Neuronal stem cell (in vitro differentiated cells): ENCODE data around the gene FAM111A.

ENCODE experiments used
- DNase-seq: peaks from one replicate; pipeline ENCODE4 v3.0.0-alpha.2; 2013; ENCODE audit warnings: low spot score
- H2AFZ ChIP-seq: one replicate; pipeline ENCODE4 v1.6.1; 2013; ENCODE audit warnings: mild to moderate bottlenecking, low read length, inconsistent platforms
- H2AK5ac ChIP-seq: 2 replicates; pipeline ENCODE4 v1.6.1; 2013; ENCODE audit warnings: low read depth, mild to moderate bottlenecking, inconsistent platforms, low read length, moderate library complexity, mixed read lengths
- H2BK120ac ChIP-seq: 2 replicates; pipeline ENCODE4 v1.6.1; 2013; ENCODE audit warnings: low read depth, mild to moderate bottlenecking, inconsistent platforms, low read length, moderate library complexity, mixed read lengths
- H2BK12ac ChIP-seq: one replicate; pipeline ENCODE4 v1.6.1; 2013; ENCODE audit warnings: low read length, inconsistent platforms
- H2BK15ac ChIP-seq: 2 replicates; pipeline ENCODE4 v1.6.1; 2013; ENCODE audit warnings: mild to moderate bottlenecking, low read length, inconsistent platforms, mixed read lengths
- H2BK5ac ChIP-seq: one replicate; pipeline ENCODE4 v1.6.1; 2013; ENCODE audit warnings: inconsistent platforms, mild to moderate bottlenecking, low read length, moderate library complexity
- H3K14ac ChIP-seq: one replicate; pipeline ENCODE4 v1.6.1; 2013; ENCODE audit warnings: low read length, inconsistent platforms
- H3K18ac ChIP-seq: 2 replicates; pipeline ENCODE4 v1.6.1; 2013; ENCODE audit warnings: low read length, inconsistent platforms
- H3K23ac ChIP-seq: 2 replicates; pipeline ENCODE4 v1.6.1; 2013; ENCODE audit warnings: low read depth, mild to moderate bottlenecking, mixed read lengths, low read length, inconsistent platforms; ENCODE audit not compliant: poor library complexity
- H3K27ac ChIP-seq: replicated peaks from 3 replicates; pipeline ENCODE4 v1.5.1; 2013; ENCODE audit warnings: low read length, inconsistent platforms
- H3K27me3 ChIP-seq, 3 experiments: 2 replicates each; pipeline ENCODE4 v1.6.1; 2013; ENCODE audit warnings: low read length in 3 of 3, mild to moderate bottlenecking in 2 of 3, inconsistent platforms in 1 of 3, low read depth in 1 of 3, mixed read lengths in 1 of 3, moderate library complexity in 1 of 3; ENCODE audit not compliant: control insufficient read depth in 3 of 3, insufficient read depth in 3 of 3
- H3K36me3 ChIP-seq, 2 donors: replicated peaks in 1 of 2; 2 replicates each; pipeline ENCODE4 v1.6.1; 2013; ENCODE audit warnings: low read length in 2 of 2; ENCODE audit not compliant: control insufficient read depth in 2 of 2, insufficient read depth in 2 of 2
- H3K4ac ChIP-seq: 2 replicates; pipeline ENCODE4 v1.6.1; 2013; ENCODE audit warnings: inconsistent platforms, mild to moderate bottlenecking, low read length, moderate library complexity
- H3K4me1 ChIP-seq, 2 donors: 1 replicate in 1 of 2; 2 replicates in 1 of 2; pipeline ENCODE4 v1.6.1; 2013; ENCODE audit warnings: low read length in 2 of 2, low read depth in 1 of 2; ENCODE audit not compliant: control insufficient read depth in 2 of 2, insufficient read depth in 1 of 2
- H3K4me2 ChIP-seq: one replicate; pipeline ENCODE4 v1.6.1; 2013; ENCODE audit warnings: mild to moderate bottlenecking, low read length, inconsistent platforms; ENCODE audit not compliant: insufficient read depth, poor library complexity, severe bottlenecking
- H3K4me3 ChIP-seq, 2 donors: 2 replicates each; pipeline ENCODE4 v1.5.1; 2013; ENCODE audit warnings: low read length in 2 of 2, mild to moderate bottlenecking in 2 of 2, inconsistent platforms in 1 of 2, moderate library complexity in 1 of 2
- H3K79me1 ChIP-seq: one replicate; pipeline ENCODE4 v1.6.1; 2013; ENCODE audit warnings: low read depth, mild to moderate bottlenecking, inconsistent platforms, low read length, moderate library complexity
- H3K9ac ChIP-seq: one replicate; pipeline ENCODE4 v1.6.1; 2013; ENCODE audit warnings: mild to moderate bottlenecking, low read depth, low read length, inconsistent platforms; ENCODE audit not compliant: poor library complexity
- H3K9me3 ChIP-seq, 2 donors: replicated peaks in 1 of 2; 2 replicates each; pipeline versions ENCODE3 to v1.6.1; 2013; ENCODE audit warnings: low read length in 2 of 2, mild to moderate bottlenecking in 2 of 2, inconsistent platforms in 1 of 2, low read depth in 1 of 2, mixed read lengths in 1 of 2, moderate library complexity in 1 of 2; ENCODE audit not compliant: control insufficient read depth in 2 of 2, insufficient read depth in 1 of 2
- H4K8ac ChIP-seq: one replicate; pipeline ENCODE4 v1.6.1; 2013; ENCODE audit warnings: low read depth, mild to moderate bottlenecking, inconsistent platforms, low read length, moderate library complexity
- H4K91ac ChIP-seq: one replicate; pipeline ENCODE4 v1.6.1; 2013; ENCODE audit warnings: low read length, low read depth, mild to moderate bottlenecking, inconsistent platforms; ENCODE audit not compliant: poor library complexity
- WGBS, 2 donors: extraction: QIAGEN DNeasy Blood & Tissue Kit; methylation state at CpG; one replicate each; pipeline ENCODE4 v1.1.7; 2013; ENCODE audit warnings: missing lambda C conversion rate in 2 of 2, mixed read lengths in 1 of 2; ENCODE audit not compliant: insufficient read length in 2 of 2, insufficient replicate concordance in 1 of 2; ENCODE audit errors: extremely low coverage in 2 of 2; 5-methylcytosine and 5-hydroxymethylcytosine counted together

The FAM111A gene

GRCh38 chr11:59200423-59200746 lies 57.7 kb downstream of the FAM111A start:
- peaks cover 5% of the 10 kb centered on the region for H3K79me1 ChIP-seq
- WGBS, 2 donors, result no CpG with 5 or more reads among the region's 4 CpGs
- no peak overlapping the region for H2BK12ac ChIP-seq
- peaks cover 0 to 1% (median 0%) of the 10 kb centered on the region in 3 experiments for H3K27me3 ChIP-seq
- peaks cover 0 to 14% of the 10 kb centered on the region in 2 donors for H3K4me1 ChIP-seq
- H3K36me3 ChIP-seq, result peaks cover 62 to 100% of the 10 kb centered on the region in 2 donors
- no peak for DNase-seq
- no peak overlapping the region for H4K91ac ChIP-seq
- H3K4me3 ChIP-seq, result no peak overlapping the region
- no peak overlapping the region for H2BK15ac ChIP-seq
- no peak overlapping the region for H3K27ac ChIP-seq
- no peak overlapping the region for H3K4ac ChIP-seq
- H3K23ac ChIP-seq, result no peak overlapping the region
- no peak overlapping the region for H3K4me2 ChIP-seq
- no peak overlapping the region for H4K8ac ChIP-seq
- H2AK5ac ChIP-seq, result no peak overlapping the region
- H3K9me3 ChIP-seq, result peaks cover 4 to 14% of the 10 kb centered on the region in 2 donors
- no peak overlapping the region for H2AFZ ChIP-seq
- H2BK120ac ChIP-seq, result no peak overlapping the region
- H3K18ac ChIP-seq, result no peak overlapping the region
- H3K14ac ChIP-seq, result no peak overlapping the region
- H3K9ac ChIP-seq, result no peak overlapping the region
- H2BK5ac ChIP-seq, result no peak overlapping the region

DNA sequence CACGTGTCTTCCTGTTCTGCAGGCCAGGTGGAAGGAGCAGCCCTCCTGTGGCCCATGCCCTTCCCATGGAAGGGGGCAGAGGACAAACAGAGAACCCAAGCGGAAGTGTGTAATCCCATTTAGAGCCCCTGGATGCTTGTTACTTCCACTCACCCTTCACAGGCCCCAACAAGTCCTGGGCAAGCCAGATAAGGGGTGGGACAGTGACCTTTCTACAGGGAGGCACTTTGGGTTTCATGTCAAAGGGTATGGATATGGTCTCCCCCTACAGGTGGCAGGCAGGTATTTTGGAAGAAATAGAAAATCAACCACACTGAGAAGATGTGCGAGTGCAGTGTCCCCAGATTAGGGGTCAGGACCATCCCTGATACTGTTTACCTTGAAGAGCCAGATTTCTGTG lies 58.7 kb downstream of the FAM111A start:
- Histone ChIP-seq H3K27me3 (peaks cover 0 to 1% (median 0%) of the 10 kb centered on the region in 3 experiments), H2AK5ac (no peak overlapping the region), H3K4ac (no peak overlapping the region), H3K14ac (no peak overlapping the region), H3K27ac (no peak overlapping the region), H4K8ac (no peak overlapping the region), H2AFZ (no peak overlapping the region), H3K9ac (no peak overlapping the region), H3K4me3 (no peak overlapping the region), H2BK5ac (no peak overlapping the region), H3K4me2 (no peak overlapping the region), H3K9me3 (peaks cover 2 to 5% of the 10 kb centered on the region in 2 donors), H2BK12ac (no peak overlapping the region), H3K18ac (no peak overlapping the region), H2BK15ac (no peak overlapping the region), H3K79me1 (peaks cover 5% of the 10 kb centered on the region), H4K91ac (no peak overlapping the region), H2BK120ac (no peak overlapping the region), H3K4me1 (peaks cover 0 to 14% of the 10 kb centered on the region in 2 donors), H3K23ac (no peak overlapping the region), H3K36me3 (peaks cover 61 to 100% of the 10 kb centered on the region in 2 donors)
- WGBS, 2 donors, result no CpG with 5 or more reads among the region's 3 CpGs
- no peak for DNase-seq
